Activated naive CD4-positive, alpha-beta T cell treated with anti-CD3 and anti-CD28 coated beads for 36 hours (primary cell): Measurements from ENCODE around the gene ARHGEF37. TPM values are rescaled to one million over a fixed set of nuclear protein-coding genes. Genes with fewer than 3 reads are reported as not detected.
A peak's percentile ranks its signal among the peaks of the same experiment; 100 is the strongest.

Experiments
- CTCF ChIA-PET: fragments of 350-600 bp; sonication (Branson Sonifier 250); formaldehyde crosslinking; loops from one replicate; lab custom pipeline; 2021; ENCODE audit warnings: antibody characterized with exemption; lab: Charles Lee
- DNase-seq: peaks from one replicate; pipeline ENCODE4 v3.0.0-alpha.2; 2020
- H3K27ac Mint-ChIP-seq: one replicate; pipeline ENCODE4 v1.8.0; 2021; ENCODE audit warnings: mild to moderate bottlenecking, mixed read lengths
- H3K27me3 Mint-ChIP-seq: one replicate; pipeline ENCODE4 v1.8.0; 2021; ENCODE audit warnings: low read depth, mixed read lengths
- H3K36me3 Mint-ChIP-seq: one replicate; pipeline ENCODE4 v1.8.0; 2021; ENCODE audit warnings: low read depth, mixed read lengths
- H3K4me1 Mint-ChIP-seq: one replicate; pipeline ENCODE4 v1.8.0; 2021; ENCODE audit warnings: low read depth, mixed read lengths
- H3K4me3 Mint-ChIP-seq: one replicate; pipeline ENCODE4 v1.8.0; 2021; ENCODE audit warnings: mild to moderate bottlenecking, moderate library complexity, mixed read lengths
- H3K9me3 Mint-ChIP-seq: one replicate; pipeline ENCODE4 v1.8.0; 2021; ENCODE audit warnings: mixed read lengths
- intact Hi-C: fragments of 100-400 bp; cut with micrococcal nuclease; formaldehyde crosslinking; loops from one replicate; pipeline ENCODE4 v1.15.1; 2023
- total RNA-seq, 2 experiments: library from RNA; stranded (reverse); gene quantifications; one replicate each; pipeline ENCODE4 v1.2.3, GENCODE V29; 2021

The ARHGEF37 gene
- total RNA-seq, 2 experiments from 2014 or later, result 0.95 to 2.0 TPM

- Mint-ChIP-seq H3K4me1 (peaks cover 7% of the 10 kb centered on the region), H3K27ac (no peak overlapping the region), H3K4me3 (no peak overlapping the region), H3K9me3 (no peaks in the 10 kb centered on the region), H3K36me3 (no peaks in the 10 kb centered on the region), H3K27me3 (no peaks in the 10 kb centered on the region)
- DNase-seq, result peak; percentile 46
- intact Hi-C loops, result loop anchor here (2.0 to 5.0 kb wide), 2 partner anchors 40 to 300 kb away; no protein-coding TSS in a partner anchor
- CTCF ChIA-PET, result interaction anchor here (0.9 to 3.8 kb wide), 8 partner anchors 25 to 300 kb away, joined by 3 to 19 read pairs (median 6); no protein-coding TSS in a partner anchor
These were observed 35.5 kb downstream of the ARHGEF37 start for GRCh38 chr5:149616727-149617285.

GRCh38 chr5:149617760-149618306, 36.5 kb downstream of the ARHGEF37 start:
- CTCF ChIA-PET, result interaction anchor here (0.8 to 3.8 kb wide), 27 partner anchors 9 to 260 kb away, joined by 3 to 19 read pairs (median 4); partner anchors contain the start of genes ARHGEF37 and PCYOX1L
- Mint-ChIP-seq H3K27me3 (no peaks in the 10 kb centered on the region), H3K9me3 (no peaks in the 10 kb centered on the region), H3K4me1 (peaks cover 8% of the 10 kb centered on the region), H3K27ac (no peak overlapping the region), H3K4me3 (no peak overlapping the region), H3K36me3 (no peaks in the 10 kb centered on the region)
- intact Hi-C loops, result loop anchor here (1.0 to 5.0 kb wide), 7 partner anchors 41 to 301 kb away; no protein-coding TSS in a partner anchor
- no peak for DNase-seq

- Mint-ChIP-seq H3K36me3 (no peaks in the 10 kb centered on the region), H3K27me3 (no peaks in the 10 kb centered on the region), H3K9me3 (no peaks in the 10 kb centered on the region), H3K4me3 (no peak overlapping the region), H3K27ac (no peak overlapping the region), H3K4me1 (peaks cover 10% of the 10 kb centered on the region)
- intact Hi-C loops, result loop anchor here (1.0 to 5.0 kb wide), 6 partner anchors 54 to 301 kb away; no protein-coding TSS in a partner anchor
- DNase-seq, result peak; percentile 66
- CTCF ChIA-PET, result interaction anchor here (0.7 to 3.8 kb wide), 34 partner anchors 9 to 372 kb away, joined by 3 to 19 read pairs (median 4); partner anchors contain the start of genes ARHGEF37 and PCYOX1L
These were observed 37.4 kb downstream of the ARHGEF37 start for GRCh38 chr5:149618581-149619248.

GRCh38 chr5:149621415-149622098, 40.3 kb downstream of the ARHGEF37 start:
- H3K36me3 Mint-ChIP-seq, result no peaks in the 10 kb centered on the region
- intact Hi-C loops, result no loop called here
- H3K4me3 Mint-ChIP-seq, result no peak overlapping the region
- H3K4me1 Mint-ChIP-seq, result peaks cover 10% of the 10 kb centered on the region
- no peak overlapping the region for H3K27ac Mint-ChIP-seq
- H3K9me3 Mint-ChIP-seq, result no peaks in the 10 kb centered on the region
- DNase-seq, result no peak
- CTCF ChIA-PET, result interaction anchor here (0.7 to 2.9 kb wide), 6 partner anchors 11 to 239 kb away, joined by 3 to 8 read pairs (median 3); no protein-coding TSS in a partner anchor
- H3K27me3 Mint-ChIP-seq, result no peaks in the 10 kb centered on the region

GRCh38 chr5:149622466-149622865, 41.2 kb downstream of the ARHGEF37 start:
- CTCF ChIA-PET, result interaction anchor here (0.7 to 2.9 kb wide), 7 partner anchors 14 to 250 kb away, joined by 3 to 11 read pairs (median 4); no protein-coding TSS in a partner anchor
- no peak for DNase-seq
- Mint-ChIP-seq H3K36me3 (no peaks in the 10 kb centered on the region), H3K4me1 (peaks cover 3% of the 10 kb centered on the region), H3K4me3 (no peak overlapping the region), H3K27me3 (no peaks in the 10 kb centered on the region), H3K27ac (no peak overlapping the region), H3K9me3 (no peaks in the 10 kb centered on the region)
- intact Hi-C loops, result no loop called here

- Mint-ChIP-seq H3K27me3 (no peaks in the 10 kb centered on the region), H3K4me3 (no peak overlapping the region), H3K9me3 (no peaks in the 10 kb centered on the region), H3K27ac (no peak overlapping the region), H3K4me1 (peaks cover 3% of the 10 kb centered on the region), H3K36me3 (no peaks in the 10 kb centered on the region)
- CTCF ChIA-PET, result interaction anchor here (1.1 to 2.4 kb wide), 3 partner anchors 14 to 251 kb away, joined by 3 to 11 read pairs (median 6); no protein-coding TSS in a partner anchor
- no peak for DNase-seq
- intact Hi-C loops, result no loop called here
These were observed 42.2 kb downstream of the ARHGEF37 start for GRCh38 chr5:149623473-149623872.

GRCh38 chr5:149627070-149627469, 45.8 kb downstream of the ARHGEF37 start:
- CTCF ChIA-PET, result no interaction called here
- intact Hi-C loops, result no loop called here

GRCh38 chr5:149628221-149628620, 46.9 kb downstream of the ARHGEF37 start:
- no peaks in the 10 kb centered on the region for H3K27me3 Mint-ChIP-seq
- no peak for DNase-seq
- intact Hi-C loops, result no loop called here
- H3K9me3 Mint-ChIP-seq, result no peaks in the 10 kb centered on the region
- no peaks in the 10 kb centered on the region for H3K36me3 Mint-ChIP-seq
- CTCF ChIA-PET, result interaction anchor here (0.7 to 1.1 kb wide), 2 partner anchors 8 to 10 kb away, joined by 3 to 6 read pairs; no protein-coding TSS in a partner anchor
- H3K4me1 Mint-ChIP-seq, result peaks cover 10% of the 10 kb centered on the region
- H3K27ac Mint-ChIP-seq, result no peak overlapping the region
- no peak overlapping the region for H3K4me3 Mint-ChIP-seq

More at GRCh38 chr5:149627070-149627469, 45.8 kb downstream of the ARHGEF37 start:
- Mint-ChIP-seq H3K27me3 (no peaks in the 10 kb centered on the region), H3K36me3 (no peaks in the 10 kb centered on the region), H3K4me1 (peaks cover 3% of the 10 kb centered on the region), H3K4me3 (no peak overlapping the region), H3K27ac (no peak overlapping the region), H3K9me3 (no peaks in the 10 kb centered on the region)
- no peak for DNase-seq

GRCh38 chr5:149628846-149629388, 47.6 kb downstream of the ARHGEF37 start:
- H3K27me3 Mint-ChIP-seq, result no peaks in the 10 kb centered on the region

GRCh38 chr5:149629421-149629820, 48.1 kb downstream of the ARHGEF37 start:
- no peak for DNase-seq
- Mint-ChIP-seq H3K4me1 (peaks cover 13% of the 10 kb centered on the region), H3K4me3 (no peak overlapping the region), H3K9me3 (no peaks in the 10 kb centered on the region), H3K27me3 (no peaks in the 10 kb centered on the region), H3K27ac (no peak overlapping the region), H3K36me3 (no peaks in the 10 kb centered on the region)
- intact Hi-C loops, result no loop called here
- CTCF ChIA-PET, result no interaction called here

More at GRCh38 chr5:149628846-149629388, 47.6 kb downstream of the ARHGEF37 start:
- Mint-ChIP-seq H3K4me3 (no peak overlapping the region), H3K9me3 (no peaks in the 10 kb centered on the region), H3K36me3 (no peaks in the 10 kb centered on the region), H3K4me1 (peaks cover 13% of the 10 kb centered on the region), H3K27ac (no peak overlapping the region)
- intact Hi-C loops, result no loop called here
- DNase-seq, result no peak
- CTCF ChIA-PET, result interaction anchor here (0.7 to 1.1 kb wide), 2 partner anchors 8 to 11 kb away, joined by 3 to 6 read pairs; no protein-coding TSS in a partner anchor

- intact Hi-C loops, result no loop called here
- CTCF ChIA-PET, result no interaction called here
- no peak overlapping the region for H3K27ac Mint-ChIP-seq
- H3K4me1 Mint-ChIP-seq, result peaks cover 13% of the 10 kb centered on the region
- H3K36me3 Mint-ChIP-seq, result no peaks in the 10 kb centered on the region
- H3K27me3 Mint-ChIP-seq, result no peaks in the 10 kb centered on the region
- no peak for DNase-seq
- H3K9me3 Mint-ChIP-seq, result no peaks in the 10 kb centered on the region
- no peak overlapping the region for H3K4me3 Mint-ChIP-seq
These were observed 49.0 kb downstream of the ARHGEF37 start for GRCh38 chr5:149630337-149630736.
